ENCODE data around the gene ATF7.
"Not testable (repeated sequence)": the region's sequence is repeated elsewhere in the genome, so short reads cannot be mapped to it uniquely, and the experiment has no call there.

ATF7 gene

GRCh38 chr12:53625946-53626701 is at the start of gene ATF7:
TSS of gene ATF7 (minus strand) at chr12:53626382. CDS start at chr12:53601000, 25,382 bp downstream.
- DNase-seq, result peak; percentile 84

- DNase-seq, result no peak
These were observed 49.0 kb upstream of the ATF7 start for GRCh38 chr12:53674977-53675700.

GRCh38 chr12:53670971-53671370 is 44.8 kb upstream of the ATF7 start:
- no peak for DNase-seq

- DNase-seq, result no peak
These were observed 44.1 kb upstream of the ATF7 start for GRCh38 chr12:53670308-53670707.

- no peak for DNase-seq
These were observed 40.9 kb upstream of the ATF7 start for GRCh38 chr12:53667080-53667479.

GRCh38 chr12:53664936-53665335 is 38.8 kb upstream of the ATF7 start:
- DNase-seq, result no peak

- DNase-seq, result no peak
These were observed 38.0 kb upstream of the ATF7 start for GRCh38 chr12:53664191-53664590.

- DNase-seq, result no peak
These were observed 33.9 kb upstream of the ATF7 start for GRCh38 chr12:53660041-53660440.

- DNase-seq, result no peak
These were observed 33.4 kb upstream of the ATF7 start for GRCh38 chr12:53659571-53659981.

- DNase-seq, result no peak
These were observed 32.9 kb upstream of the ATF7 start for GRCh38 chr12:53659011-53659551.

- DNase-seq, result no peak
These were observed 30.9 kb upstream of the ATF7 start for GRCh38 chr12:53657041-53657440.

GRCh38 chr12:53653595-53653994 is 27.4 kb upstream of the ATF7 start:
- no peak for DNase-seq

- no peak for DNase-seq
These were observed 26.2 kb upstream of the ATF7 start for GRCh38 chr12:53652366-53652765.

- no peak for DNase-seq
These were observed 25.6 kb upstream of the ATF7 start for GRCh38 chr12:53651737-53652136.

GRCh38 chr12:53646300-53646699 is 20.1 kb upstream of the ATF7 start:
- not testable (repeated sequence) for DNase-seq

GRCh38 chr12:53645165-53645564 is 19.0 kb upstream of the ATF7 start:
- no peak for DNase-seq

- DNase-seq, result no peak
These were observed 18.0 kb upstream of the ATF7 start for GRCh38 chr12:53644133-53644532.

- no peak for DNase-seq
These were observed 17.2 kb upstream of the ATF7 start for GRCh38 chr12:53643232-53643979.

- DNase-seq, result no peak
These were observed 11.9 kb upstream of the ATF7 start for GRCh38 chr12:53638057-53638456.

- no peak for DNase-seq
These were observed 10.5 kb upstream of the ATF7 start for GRCh38 chr12:53636641-53637040.

- DNase-seq, result not testable (repeated sequence)
These were observed 9.5 kb upstream of the ATF7 start for GRCh38 chr12:53635708-53636107.

GRCh38 chr12:53631721-53632120 is 5.5 kb upstream of the ATF7 start:
- no peak for DNase-seq

GRCh38 chr12:53627919-53628318 is 1.7 kb upstream of the ATF7 start:
- DNase-seq, result no peak
